HG02763 (cell line): Measurements from ENCODE around the gene PDSS2.
"Not testable (repeated sequence)": the region's sequence is repeated elsewhere in the genome, so short reads cannot be mapped to it uniquely, and the experiment has no call there.

Experiments
- ATAC-seq: cut with Tn5 transposase; IDR thresholded peaks from one replicate; pipeline ENCODE4 v1.9.1; 2021; ENCODE audit warnings: mild to moderate bottlenecking, moderate library complexity; ENCODE audit not compliant: unreplicated experiment

Gene PDSS2

GRCh38 chr6:107185391-107185970 is 273.9 kb downstream of the PDSS2 start:
- no peak for ATAC-seq

GRCh38 chr6:107184435-107184834 is 274.9 kb downstream of the PDSS2 start:
- ATAC-seq, result no peak

- no peak for ATAC-seq
These were observed 279.3 kb downstream of the PDSS2 start for GRCh38 chr6:107180099-107180498.

- ATAC-seq, result no peak
These were observed 280.4 kb downstream of the PDSS2 start for GRCh38 chr6:107179004-107179403.

DNA sequence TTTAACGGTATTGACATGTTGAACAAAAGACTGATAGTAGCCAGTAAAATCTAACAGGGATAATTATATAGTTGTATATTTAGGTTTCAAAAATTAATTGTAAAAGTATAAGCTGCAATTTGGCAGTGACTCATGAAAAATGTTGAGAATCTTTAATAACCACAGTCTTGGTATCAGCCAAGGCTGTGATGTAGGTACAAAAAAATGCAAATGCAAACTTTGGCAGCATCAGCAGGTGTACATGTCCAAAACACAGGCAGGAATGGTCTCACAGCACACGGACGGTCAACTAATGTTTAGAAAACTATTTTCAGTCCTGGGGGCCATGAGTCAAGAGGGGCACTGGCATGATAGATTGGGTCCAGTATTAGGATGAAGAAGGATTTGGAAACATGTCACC is 285.6 kb downstream of the PDSS2 start:
- no peak for ATAC-seq

DNA sequence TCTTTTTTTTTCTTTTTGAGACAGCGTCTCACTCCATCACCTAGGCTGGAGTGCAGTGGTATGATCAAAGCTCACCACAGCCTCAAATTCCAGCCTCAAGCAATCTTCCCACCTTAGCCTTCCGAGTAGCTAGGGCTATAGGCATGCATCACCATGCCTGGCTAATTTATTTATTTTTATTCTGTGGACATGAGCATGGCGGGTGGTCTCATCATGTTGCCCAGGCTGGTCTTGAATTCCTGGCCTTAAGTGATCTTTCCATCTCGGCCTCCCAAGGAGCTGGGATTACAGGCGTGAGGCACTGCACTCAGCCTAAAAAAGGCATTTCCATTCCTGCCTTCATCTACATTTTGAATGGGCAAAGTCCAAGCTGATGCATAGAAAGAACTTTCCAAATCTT is 287.9 kb downstream of the PDSS2 start:
- no peak for ATAC-seq

- ATAC-seq, result not testable (repeated sequence)
These were observed 295.1 kb downstream of the PDSS2 start for GRCh38 chr6:107164299-107164698.

DNA sequence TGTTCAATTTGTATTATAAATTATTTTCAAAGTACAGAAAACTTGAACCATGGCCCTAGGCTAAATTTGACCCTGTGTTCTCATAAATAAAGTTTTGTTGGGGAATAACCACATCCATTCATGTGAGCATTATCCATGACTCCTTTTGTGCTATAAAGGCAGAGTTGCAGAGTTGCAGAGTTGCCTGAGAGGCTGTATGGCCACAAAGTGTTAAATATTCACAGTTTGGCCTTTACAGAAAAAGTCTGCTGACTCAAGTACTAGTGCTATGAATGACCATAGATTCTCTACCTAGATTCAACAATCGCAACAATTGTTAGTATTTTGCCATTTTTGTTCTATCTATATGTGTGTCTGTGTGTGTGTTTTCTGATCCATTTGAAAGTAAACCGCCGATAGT is 297.8 kb downstream of the PDSS2 start:
- ATAC-seq, result no peak

DNA sequence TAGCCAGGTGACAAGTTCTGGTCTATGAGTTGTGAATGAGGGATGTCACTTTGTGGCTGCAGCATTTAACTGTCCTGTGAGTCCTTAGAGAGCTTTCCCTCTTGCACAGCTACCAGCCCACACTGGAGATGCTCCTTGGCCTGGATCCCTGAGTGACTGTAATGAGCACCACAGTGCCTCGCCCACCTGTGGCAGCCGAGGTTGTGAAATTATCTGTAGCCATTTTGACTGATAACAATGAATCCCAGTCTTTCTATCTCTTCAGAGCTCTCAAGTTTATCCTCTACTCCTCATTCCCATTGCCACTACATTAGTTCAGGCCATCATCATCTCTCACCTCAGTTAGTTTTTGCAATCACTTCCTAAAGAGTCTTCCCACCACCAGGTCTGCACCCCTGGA is 302.7 kb downstream of the PDSS2 start:
- ATAC-seq, result no peak

DNA sequence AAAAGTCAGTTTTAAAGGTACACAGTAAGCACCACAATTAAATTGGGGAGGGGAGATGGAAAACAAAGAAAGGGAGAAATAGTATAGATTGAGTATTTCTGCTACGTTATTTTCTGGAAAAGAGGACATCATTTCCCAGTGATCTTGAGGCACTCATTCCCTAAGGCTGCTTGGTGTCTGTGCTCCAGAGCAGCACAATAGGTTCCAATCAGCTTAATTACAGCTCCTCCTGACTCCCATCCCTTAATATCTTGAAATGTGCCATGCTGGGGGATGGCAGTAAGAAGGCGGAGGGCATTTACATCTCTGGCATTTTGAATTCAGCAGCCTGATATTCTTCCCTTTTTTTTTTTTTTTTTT is 304.6 kb downstream of the PDSS2 start:
- no peak for ATAC-seq

DNA sequence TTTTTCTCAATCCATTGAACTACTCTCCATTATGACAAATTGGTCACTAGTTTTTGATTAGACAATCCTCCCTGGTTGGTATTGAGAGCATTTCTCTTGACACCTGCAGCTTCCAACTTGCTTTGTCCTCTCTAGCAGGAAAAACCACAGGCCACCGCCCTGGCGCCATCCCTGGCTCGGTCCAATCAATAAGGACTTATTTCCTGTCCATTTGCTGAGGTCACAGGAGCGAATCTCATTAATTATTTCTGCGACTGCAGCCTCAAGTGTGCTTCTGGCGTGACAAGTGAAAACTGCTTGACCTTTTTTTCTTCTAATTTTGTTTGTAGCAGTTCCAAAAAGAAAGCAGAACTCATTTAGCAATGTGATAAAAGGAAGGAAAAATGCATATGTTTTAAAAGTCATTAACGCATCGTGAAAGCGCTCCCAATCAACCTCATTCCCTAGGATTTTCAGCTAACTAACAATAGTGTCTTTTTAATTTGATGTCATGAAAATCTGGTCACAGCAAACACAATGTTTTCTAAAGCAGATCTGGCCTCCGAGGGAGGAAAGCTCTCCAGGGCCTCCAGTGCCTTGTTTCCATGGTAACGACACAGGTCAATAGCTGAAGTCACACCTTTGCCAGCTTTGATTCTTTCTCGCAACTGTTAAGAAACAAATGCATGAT is 305.1 kb downstream of the PDSS2 start:
- ATAC-seq, result no peak

- ATAC-seq, result no peak
These were observed 306.5 kb downstream of the PDSS2 start for GRCh38 chr6:107152638-107153430.

- ATAC-seq, result no peak
These were observed 314.7 kb downstream of the PDSS2 start for GRCh38 chr6:107144666-107145065.

- no peak for ATAC-seq
These were observed 315.4 kb downstream of the PDSS2 start for GRCh38 chr6:107144014-107144413.

DNA sequence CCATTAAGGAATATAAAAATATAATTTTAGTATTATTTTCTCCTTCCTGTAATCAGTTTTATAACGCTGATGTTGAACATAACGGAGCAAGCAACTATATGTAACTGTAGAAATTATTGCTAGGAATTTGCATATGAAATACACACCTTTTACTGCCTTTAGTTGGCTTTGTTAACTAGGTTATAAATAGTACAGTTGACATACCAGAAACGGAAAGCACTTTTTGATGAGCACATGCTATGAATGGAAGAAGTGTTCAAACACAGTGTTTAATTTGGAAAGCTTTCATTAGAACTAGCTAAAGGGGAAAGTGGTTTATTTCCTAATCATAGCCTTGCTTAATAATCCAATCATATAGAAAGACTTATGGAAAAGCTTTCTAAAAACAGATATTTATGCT is 318.8 kb downstream of the PDSS2 start:
- ATAC-seq, result no peak

- not testable (repeated sequence) for ATAC-seq
These were observed 323.0 kb downstream of the PDSS2 start for GRCh38 chr6:107136324-107136723.

DNA sequence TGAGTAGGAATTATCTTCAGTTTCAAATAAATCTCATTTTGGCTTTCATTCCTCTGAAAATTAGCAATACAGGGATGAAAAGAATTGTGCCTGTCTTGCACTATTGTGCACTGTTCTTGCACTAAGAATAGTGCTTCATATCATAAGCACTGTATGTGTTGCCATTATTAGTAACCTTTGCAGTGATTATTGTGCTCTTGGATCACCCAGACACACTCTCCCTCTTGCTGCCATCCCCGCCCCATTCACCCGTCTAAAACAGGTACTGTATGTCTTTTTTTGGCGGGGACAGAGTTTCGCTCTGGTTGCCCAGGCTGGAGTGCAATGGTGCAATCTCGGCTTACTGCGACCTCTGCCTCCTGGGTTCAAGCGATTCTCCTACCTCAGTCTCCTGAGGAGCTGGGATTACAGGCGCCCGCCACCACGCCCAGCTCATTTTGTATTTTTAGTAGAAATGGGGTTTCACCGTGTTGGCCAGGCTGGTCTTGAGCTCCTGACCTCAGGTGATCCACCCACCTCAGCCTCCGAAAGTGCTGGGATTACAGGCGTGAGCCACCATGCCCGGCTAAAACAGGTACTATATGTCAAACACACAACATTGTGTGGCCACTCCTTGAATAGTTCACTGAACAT is 324.2 kb downstream of the PDSS2 start:
- not testable (repeated sequence) for ATAC-seq

GRCh38 chr6:107132330-107132954 is 326.9 kb downstream of the PDSS2 start:
- ATAC-seq, result no peak

DNA sequence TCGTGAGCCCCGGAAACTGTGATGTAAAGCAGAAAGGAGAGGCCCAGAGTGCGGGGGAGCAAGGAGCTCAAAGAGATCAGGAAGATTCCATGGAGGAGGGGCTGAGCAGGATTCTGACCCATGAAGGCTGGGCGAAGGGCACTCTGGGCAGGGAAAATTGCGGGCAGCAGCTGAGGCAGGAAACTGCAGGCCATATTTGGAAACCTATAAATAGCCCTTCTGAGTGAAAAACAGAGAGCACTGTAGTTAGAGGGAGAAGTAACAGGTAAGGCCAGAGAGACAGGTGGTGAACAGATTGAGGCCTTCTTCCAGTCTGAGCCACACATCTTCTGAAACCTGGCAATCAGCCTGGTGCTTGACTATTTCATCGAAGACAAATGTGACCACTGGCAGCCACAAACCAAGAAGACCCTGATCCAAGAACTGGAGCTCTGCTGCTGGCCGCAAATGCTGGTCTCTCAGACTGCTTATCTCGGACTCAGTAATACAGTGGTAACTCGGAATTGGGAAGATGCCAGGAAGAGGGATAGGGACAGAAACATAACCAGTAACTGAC is 329.9 kb downstream of the PDSS2 start:
- no peak for ATAC-seq

GRCh38 chr6:107128577-107128976 is 330.8 kb downstream of the PDSS2 start:
- no peak for ATAC-seq

- no peak for ATAC-seq
These were observed 331.2 kb downstream of the PDSS2 start for GRCh38 chr6:107128175-107128574.
